IPS-NIHi7 (cell line): ENCODE data around the gene POMZP3.
"Not testable (repeated sequence)": the region's sequence is repeated elsewhere in the genome, so short reads cannot be mapped to it uniquely, and the experiment has no call there.

Experiments
- DNase-seq: peaks from one replicate; pipeline ENCODE4 v3.0.0; 2012; ENCODE audit warnings: mixed read lengths; ENCODE audit errors: extremely low spot score

POMZP3 gene

GRCh38 chr7:76626989-76627642 is at the start of gene POMZP3:
POMZP3 (minus strand) TSS chr7:76627279; CDS start chr7:76626064, 1,215 bp downstream.
- not testable (repeated sequence) for DNase-seq

- DNase-seq: not testable (repeated sequence)
These were observed 48.7 kb upstream of the POMZP3 start for GRCh38 chr7:76675783-76676182.

GRCh38 chr7:76673346-76673745 is 46.3 kb upstream of the POMZP3 start:
- peak; percentile 5 for DNase-seq

- not testable (repeated sequence) for DNase-seq
These were observed 32.1 kb upstream of the POMZP3 start for GRCh38 chr7:76659212-76659611.

GRCh38 chr7:76656425-76656824 is 29.3 kb upstream of the POMZP3 start:
- DNase-seq: not testable (repeated sequence)

- not testable (repeated sequence) for DNase-seq
These were observed 15.5 kb upstream of the POMZP3 start for GRCh38 chr7:76642620-76643019.

- not testable (repeated sequence) for DNase-seq
These were observed 10.1 kb upstream of the POMZP3 start for GRCh38 chr7:76637061-76637691.

GRCh38 chr7:76626581-76626980 is 498 bp downstream of the POMZP3 start:
- not testable (repeated sequence) for DNase-seq

GRCh38 chr7:76619439-76620190 is 7.5 kb downstream of the POMZP3 start:
- DNase-seq: not testable (repeated sequence)

- not testable (repeated sequence) for DNase-seq
These were observed 13.3 kb downstream of the POMZP3 start for GRCh38 chr7:76613783-76614182.

- DNase-seq: not testable (repeated sequence)
These were observed 14.8 kb downstream of the POMZP3 start for GRCh38 chr7:76612232-76612631.

- DNase-seq: not testable (repeated sequence)
These were observed 17.2 kb downstream of the POMZP3 start for GRCh38 chr7:76609864-76610263.

GRCh38 chr7:76608469-76608868 is 18.6 kb downstream of the POMZP3 start:
- DNase-seq: not testable (repeated sequence)

- not testable (repeated sequence) for DNase-seq
These were observed 21.1 kb downstream of the POMZP3 start for GRCh38 chr7:76606027-76606426.

GRCh38 chr7:76600650-76601049 is 26.4 kb downstream of the POMZP3 start:
- not testable (repeated sequence) for DNase-seq

- not testable (repeated sequence) for DNase-seq
These were observed 27.0 kb downstream of the POMZP3 start for GRCh38 chr7:76600116-76600482.

GRCh38 chr7:76598590-76599264 is 28.4 kb downstream of the POMZP3 start:
- not testable (repeated sequence) for DNase-seq

- DNase-seq: not testable (repeated sequence)
These were observed 29.8 kb downstream of the POMZP3 start for GRCh38 chr7:76597288-76597687.

- DNase-seq: not testable (repeated sequence)
These were observed 34.4 kb downstream of the POMZP3 start for GRCh38 chr7:76592694-76593093.

- not testable (repeated sequence) for DNase-seq
These were observed 35.3 kb downstream of the POMZP3 start for GRCh38 chr7:76591602-76592304.

GRCh38 chr7:76591033-76591432 is 36.0 kb downstream of the POMZP3 start:
- DNase-seq: not testable (repeated sequence)
